Brain microvascular endothelial cell (primary cell): ENCODE results near the gene SLC25A30.
"Not testable (repeated sequence)": the region's sequence is repeated elsewhere in the genome, so short reads cannot be mapped to it uniquely, and the experiment has no call there.

ENCODE experiments used
- DNase-seq: peaks from one replicate; pipeline ENCODE4 v3.0.0-alpha.2; 2020
- H3K27ac ChIP-seq: fragments of 250-450 bp; sonication (Bioruptor Pico); 2 replicates; pipeline ENCODE4 v1.5.1; 2020; ENCODE audit warnings: mild to moderate bottlenecking, moderate library complexity
- H3K27me3 ChIP-seq: fragments of 250-450 bp; sonication (Bioruptor Pico); replicated peaks from 2 replicates; pipeline ENCODE4 v1.5.1; 2020; ENCODE audit warnings: mild to moderate bottlenecking
- H3K36me3 ChIP-seq: fragments of 250-450 bp; sonication (Bioruptor Pico); replicated peaks from 2 replicates; pipeline ENCODE4 v1.5.1; 2020; ENCODE audit warnings: mild to moderate bottlenecking
- H3K4me3 ChIP-seq: 2 replicates; pipeline ENCODE4 v1.5.1; 2011; ENCODE audit warnings: low read depth, mild to moderate bottlenecking, control low read depth, low read length, moderate library complexity
- in situ Hi-C: cut with HindIII; loops from 2 replicates; pipeline ENCODE4 v1.10.0; 2017; ENCODE audit warnings: low sequenced_read_pairs, low pct_ligation_motif_present
- TF ChIP-seq, protein P1 (sequence below): IDR thresholded peaks from 2 replicates; pipeline ENCODE4 v1.5.1; 2011; ENCODE audit warnings: low read depth, mild to moderate bottlenecking, moderate library complexity, low read length, control low read depth, inconsistent platforms; ENCODE audit errors: missing control alignments

Gene SLC25A30

DNA sequence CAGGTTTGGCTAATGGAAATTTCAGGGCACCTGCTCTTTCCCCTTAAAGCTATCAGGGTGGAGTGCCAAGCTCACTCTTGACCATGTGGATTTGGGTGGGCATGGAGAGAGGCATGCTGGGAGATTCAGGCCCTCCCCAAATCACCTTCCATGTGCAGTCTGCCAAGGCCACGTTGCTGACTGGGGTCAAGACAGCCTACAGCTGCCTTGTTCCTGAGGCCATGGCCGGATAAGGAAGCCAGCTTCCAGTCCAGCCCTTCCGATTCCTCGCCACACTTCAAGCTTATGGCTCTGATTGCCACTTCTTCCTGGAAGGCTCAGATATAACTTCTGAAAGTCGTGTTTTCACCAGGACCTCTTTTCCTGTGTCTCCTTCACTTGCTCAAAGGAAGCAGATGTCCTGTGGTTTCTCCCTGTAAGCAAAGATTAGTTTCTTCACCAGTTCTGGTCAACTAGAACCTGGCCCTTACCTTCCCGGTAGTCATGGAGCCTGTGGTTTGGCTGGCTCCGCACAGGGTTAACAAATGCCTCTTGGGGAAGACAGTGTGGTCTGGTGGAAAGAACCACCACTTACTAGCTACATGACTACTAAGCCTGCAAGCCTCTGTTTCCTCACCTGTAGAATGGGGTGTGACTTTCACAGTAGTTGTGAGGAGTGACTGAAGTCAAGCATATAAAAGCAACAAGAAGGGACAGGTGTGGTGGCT is 61.1 kb downstream of the SLC25A30 start:
- TF ChIP-seq, protein P1, sequence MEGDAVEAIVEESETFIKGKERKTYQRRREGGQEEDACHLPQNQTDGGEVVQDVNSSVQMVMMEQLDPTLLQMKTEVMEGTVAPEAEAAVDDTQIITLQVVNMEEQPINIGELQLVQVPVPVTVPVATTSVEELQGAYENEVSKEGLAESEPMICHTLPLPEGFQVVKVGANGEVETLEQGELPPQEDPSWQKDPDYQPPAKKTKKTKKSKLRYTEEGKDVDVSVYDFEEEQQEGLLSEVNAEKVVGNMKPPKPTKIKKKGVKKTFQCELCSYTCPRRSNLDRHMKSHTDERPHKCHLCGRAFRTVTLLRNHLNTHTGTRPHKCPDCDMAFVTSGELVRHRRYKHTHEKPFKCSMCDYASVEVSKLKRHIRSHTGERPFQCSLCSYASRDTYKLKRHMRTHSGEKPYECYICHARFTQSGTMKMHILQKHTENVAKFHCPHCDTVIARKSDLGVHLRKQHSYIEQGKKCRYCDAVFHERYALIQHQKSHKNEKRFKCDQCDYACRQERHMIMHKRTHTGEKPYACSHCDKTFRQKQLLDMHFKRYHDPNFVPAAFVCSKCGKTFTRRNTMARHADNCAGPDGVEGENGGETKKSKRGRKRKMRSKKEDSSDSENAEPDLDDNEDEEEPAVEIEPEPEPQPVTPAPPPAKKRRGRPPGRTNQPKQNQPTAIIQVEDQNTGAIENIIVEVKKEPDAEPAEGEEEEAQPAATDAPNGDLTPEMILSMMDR: no peak
- no peak overlapping the region for H3K27ac ChIP-seq
- DNase-seq: no peak
- H3K36me3 ChIP-seq: peaks cover 6% of the 10 kb centered on the region
- no peak overlapping the region for H3K4me3 ChIP-seq
- in situ Hi-C loops: no loop called here
- no peaks in the 10 kb centered on the region for H3K27me3 ChIP-seq

DNA sequence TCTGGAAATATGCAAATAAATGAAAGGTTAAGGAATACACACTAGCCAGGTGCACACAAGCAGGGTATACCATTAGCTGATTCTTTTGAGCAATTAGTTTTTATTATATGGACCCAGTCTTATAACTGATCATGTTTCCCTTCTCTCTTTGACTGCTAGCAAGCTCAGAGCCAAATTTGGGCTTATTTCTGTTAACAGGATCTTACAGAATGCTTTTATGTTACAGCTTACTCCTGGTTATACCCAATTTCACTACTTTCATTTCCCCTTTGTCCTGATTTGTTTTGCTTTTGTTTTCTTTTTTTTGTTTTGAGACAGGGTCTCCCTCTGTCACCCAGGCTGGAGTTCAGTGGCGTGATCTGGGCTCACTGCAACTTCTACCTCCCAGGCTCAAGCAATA is 64.3 kb downstream of the SLC25A30 start:
- Histone ChIP-seq H3K4me3 (no peak overlapping the region), H3K36me3 (peaks cover 12% of the 10 kb centered on the region), H3K27me3 (no peaks in the 10 kb centered on the region), H3K27ac (no peak overlapping the region)
- in situ Hi-C loops: no loop called here
- no peak for DNase-seq
- TF ChIP-seq, protein P1: no peak

DNA sequence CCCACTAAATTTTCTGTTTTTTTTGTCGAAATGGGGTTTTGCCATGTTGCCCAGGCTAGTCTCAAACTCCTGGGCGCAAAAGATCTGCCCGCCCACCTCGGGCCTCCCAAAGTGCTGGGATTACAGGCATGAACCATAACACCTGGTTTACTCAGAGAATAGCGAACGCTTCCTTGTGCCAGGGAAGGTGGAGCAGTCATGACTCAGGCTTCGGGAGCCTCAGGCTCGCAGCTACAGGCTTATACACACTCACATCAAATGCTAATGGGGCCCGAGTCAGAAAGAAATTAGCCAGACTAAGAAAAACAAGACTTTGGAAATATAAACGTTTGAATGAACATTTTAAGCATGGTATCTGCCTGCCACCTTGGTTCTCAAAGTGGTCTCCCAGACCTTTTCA is 66.1 kb downstream of the SLC25A30 start:
- H3K27ac ChIP-seq: no peak overlapping the region
- in situ Hi-C loops: no loop called here
- DNase-seq: no peak
- H3K36me3 ChIP-seq: peaks cover 14% of the 10 kb centered on the region
- H3K4me3 ChIP-seq: no peak overlapping the region
- TF ChIP-seq, protein P1: no peak
- no peaks in the 10 kb centered on the region for H3K27me3 ChIP-seq

DNA sequence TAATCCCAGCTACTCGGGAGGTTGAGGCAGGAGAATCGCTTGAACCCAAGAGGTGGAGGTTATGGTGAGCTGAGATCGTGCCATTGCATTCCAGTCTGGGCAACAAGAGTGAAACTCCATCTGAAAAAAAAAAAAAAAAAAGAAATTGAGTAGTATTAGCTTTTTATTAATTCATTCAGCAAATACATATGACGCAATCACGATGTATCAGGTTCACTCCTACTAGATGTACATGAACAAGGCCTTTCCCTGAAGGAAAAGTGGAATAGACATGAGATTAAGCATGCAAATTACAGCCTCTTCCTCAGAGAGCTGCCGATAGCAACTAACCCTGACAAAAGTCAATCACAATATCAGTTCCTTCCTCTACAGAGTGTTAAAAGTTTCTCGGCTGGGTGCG is 68.0 kb downstream of the SLC25A30 start:
- TF ChIP-seq, protein P1: no peak

DNA sequence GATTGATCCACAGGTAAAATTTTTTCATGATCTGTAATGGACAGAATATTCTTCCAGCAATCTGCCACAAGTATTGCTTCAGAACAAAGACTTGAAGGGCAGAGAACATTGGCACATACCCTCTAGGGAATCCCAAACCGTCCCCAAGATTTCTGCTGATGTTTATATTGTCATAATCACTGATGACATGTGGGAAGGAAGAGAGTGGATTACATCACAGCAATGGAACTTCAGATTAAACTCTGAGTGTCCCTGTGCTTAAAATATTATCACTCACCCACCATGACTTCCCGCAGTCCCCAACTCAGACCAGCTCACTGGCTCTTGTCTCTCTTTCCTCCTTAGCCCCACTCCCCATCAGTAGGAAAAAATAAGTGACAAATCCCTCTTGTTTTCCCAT is 68.7 kb downstream of the SLC25A30 start:
- Histone ChIP-seq H3K27ac (peak overlapping the region; percentile 21), H3K27me3 (no peaks in the 10 kb centered on the region), H3K4me3 (no peak overlapping the region), H3K36me3 (peaks cover 7% of the 10 kb centered on the region)
- in situ Hi-C loops: no loop called here
- no peak for DNase-seq
- TF ChIP-seq, protein P1: no peak

More for the DNA sequence above, 68.0 kb downstream of the SLC25A30 start:
- Histone ChIP-seq H3K36me3 (peaks cover 7% of the 10 kb centered on the region), H3K27ac (no peak overlapping the region), H3K4me3 (no peak overlapping the region), H3K27me3 (no peaks in the 10 kb centered on the region)
- no peak for DNase-seq
- in situ Hi-C loops: no loop called here

DNA sequence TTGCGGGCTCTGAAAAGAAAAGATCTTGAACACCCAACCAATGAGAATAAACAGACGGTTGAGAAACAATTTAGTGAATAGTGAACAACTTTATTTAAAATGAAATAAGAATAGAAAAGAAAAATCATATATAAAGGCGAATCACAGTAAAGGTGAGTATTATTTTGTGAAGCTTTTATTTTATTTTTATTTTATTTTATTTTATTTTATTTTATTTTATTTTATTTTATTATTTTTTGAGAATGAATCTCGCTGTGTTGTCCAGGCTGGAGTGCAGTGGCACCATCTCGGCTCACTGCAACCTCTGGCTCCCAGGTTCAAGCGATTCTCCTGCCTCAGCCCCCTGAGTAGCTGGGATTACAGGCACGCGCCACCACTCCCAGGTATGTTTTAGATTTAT is 74.1 kb downstream of the SLC25A30 start:
- DNase-seq, H3K27me3 ChIP-seq, H3K4me3 ChIP-seq, in situ Hi-C loops, H3K27ac ChIP-seq: not testable (repeated sequence)
- peaks cover 19% of the 10 kb centered on the region for H3K36me3 ChIP-seq
